ENCODE results near the gene ALK.
"Not testable (repeated sequence)": the region's sequence is repeated elsewhere in the genome, so short reads cannot be mapped to it uniquely, and the experiment has no call there.

Gene ALK

GRCh38 chr2:29245035-29245741, 676.2 kb downstream of the ALK start:
- not testable (repeated sequence) for DNase-seq (ENCODE audit: low read depth)

GRCh38 chr2:29242621-29243375, 678.6 kb downstream of the ALK start:
- no peak for DNase-seq (ENCODE audit: low read depth)

GRCh38 chr2:29241955-29242565, 679.3 kb downstream of the ALK start:
- no peak for DNase-seq (ENCODE audit: low read depth)

GRCh38 chr2:29241341-29241740, 680.0 kb downstream of the ALK start:
- no peak for DNase-seq (ENCODE audit: low read depth)

- DNase-seq (ENCODE audit: low read depth), result no peak
Measured at GRCh38 chr2:29240601-29241000, 680.8 kb downstream of the ALK start.

GRCh38 chr2:29239209-29239960, 682.0 kb downstream of the ALK start:
- DNase-seq (ENCODE audit: low read depth), result no peak

- DNase-seq (ENCODE audit: low read depth), result no peak
Measured at GRCh38 chr2:29238497-29238896, 682.9 kb downstream of the ALK start.

- DNase-seq (ENCODE audit: low read depth), result no peak
Measured at GRCh38 chr2:29236074-29236473, 685.3 kb downstream of the ALK start.

- no peak for DNase-seq (ENCODE audit: low read depth)
Measured at GRCh38 chr2:29235411-29235810, 686.0 kb downstream of the ALK start.

GRCh38 chr2:29233428-29233827, 688.0 kb downstream of the ALK start:
- DNase-seq (ENCODE audit: low read depth), result no peak

- no peak for DNase-seq (ENCODE audit: low read depth)
Measured at GRCh38 chr2:29232041-29232440, 689.3 kb downstream of the ALK start.

GRCh38 chr2:29229640-29230039, 691.7 kb downstream of the ALK start:
- DNase-seq (ENCODE audit: low read depth), result no peak

GRCh38 chr2:29228947-29229346, 692.4 kb downstream of the ALK start:
- DNase-seq (ENCODE audit: low read depth), result no peak

- DNase-seq (ENCODE audit: low read depth), result no peak
Measured at GRCh38 chr2:29227935-29228675, 693.3 kb downstream of the ALK start.

- no peak for DNase-seq (ENCODE audit: low read depth)
Measured at GRCh38 chr2:29226808-29227207, 694.6 kb downstream of the ALK start.

GRCh38 chr2:29226375-29226774, 695.0 kb downstream of the ALK start:
- DNase-seq (ENCODE audit: low read depth), result no peak

GRCh38 chr2:29225814-29226213, 695.6 kb downstream of the ALK start:
- DNase-seq (ENCODE audit: low read depth), result no peak

GRCh38 chr2:29224693-29225551, 696.5 kb downstream of the ALK start:
- no peak for DNase-seq (ENCODE audit: low read depth)

GRCh38 chr2:29223851-29224692, 697.3 kb downstream of the ALK start:
- DNase-seq (ENCODE audit: low read depth), result no peak

- DNase-seq (ENCODE audit: low read depth), result no peak
Measured at GRCh38 chr2:29223257-29223656, 698.1 kb downstream of the ALK start.

All from activated T-cell treated with anti-CD3 and anti-CD28 coated beads for 1 hour (primary cell).